SKM-1 (cell line): ENCODE data around the gene KLF16.

Source experiments
- DNase-seq: peaks from one replicate; lab custom pipeline; 2025; ENCODE audit not compliant: unreplicated experiment; lab: John Stamatoyannopoulos, UW

The KLF16 gene

DNA sequence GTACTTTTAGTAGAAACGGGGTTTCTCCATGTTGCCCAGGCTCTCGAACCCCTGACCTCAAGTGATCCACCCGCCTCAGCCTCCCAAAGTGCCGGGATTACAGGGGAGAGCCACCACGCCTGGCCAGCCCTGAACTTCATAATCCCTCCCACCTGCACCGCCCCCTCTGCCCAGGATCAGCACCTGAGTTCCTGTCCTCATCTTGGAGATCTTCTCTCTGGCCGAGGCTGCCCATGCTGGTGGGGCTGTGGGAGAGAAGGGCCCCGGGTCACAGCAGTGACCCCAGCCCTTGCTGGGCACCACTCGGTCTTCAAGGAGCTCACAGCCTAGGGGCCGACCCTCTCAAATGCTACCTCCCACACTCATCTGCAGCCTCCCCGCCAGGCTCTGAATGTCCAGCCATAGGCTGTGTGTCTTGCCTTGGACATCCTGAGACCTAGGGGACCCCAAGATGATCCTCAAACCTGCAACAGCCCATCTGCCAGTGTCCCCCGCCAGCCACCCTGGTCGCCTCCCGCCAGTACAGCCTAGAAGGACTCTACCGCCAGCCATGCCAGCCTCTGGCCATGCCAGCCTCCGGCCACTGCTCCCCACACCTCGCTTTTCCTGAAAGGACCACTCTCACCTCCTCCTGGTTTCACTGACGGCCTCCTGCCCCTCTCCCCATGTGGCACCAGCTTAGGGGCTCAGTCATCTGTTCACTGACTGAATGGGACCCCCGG lies 52.8 kb downstream of the KLF16 start:
- DNase-seq, result no peak

DNA sequence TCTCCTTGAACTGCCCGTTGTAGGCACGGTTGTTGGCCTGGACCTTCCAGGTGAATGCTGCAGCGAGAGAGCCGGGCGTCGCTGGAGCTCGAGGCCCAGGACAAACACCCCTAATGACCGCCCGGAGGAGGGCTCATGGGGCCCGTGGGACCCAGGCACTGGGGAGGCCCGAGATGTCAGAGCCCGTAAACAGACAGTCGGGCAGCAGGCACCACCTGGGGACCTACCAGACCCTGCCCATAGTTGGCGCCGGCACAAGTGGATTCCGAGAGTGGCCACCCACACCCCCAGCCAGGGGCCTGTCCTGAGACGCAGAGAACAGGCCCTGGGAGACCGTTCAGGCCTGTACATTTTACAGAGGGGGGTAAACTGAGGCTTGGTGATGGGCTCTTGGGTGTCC lies 53.7 kb downstream of the KLF16 start:
- DNase-seq, result no peak

DNA sequence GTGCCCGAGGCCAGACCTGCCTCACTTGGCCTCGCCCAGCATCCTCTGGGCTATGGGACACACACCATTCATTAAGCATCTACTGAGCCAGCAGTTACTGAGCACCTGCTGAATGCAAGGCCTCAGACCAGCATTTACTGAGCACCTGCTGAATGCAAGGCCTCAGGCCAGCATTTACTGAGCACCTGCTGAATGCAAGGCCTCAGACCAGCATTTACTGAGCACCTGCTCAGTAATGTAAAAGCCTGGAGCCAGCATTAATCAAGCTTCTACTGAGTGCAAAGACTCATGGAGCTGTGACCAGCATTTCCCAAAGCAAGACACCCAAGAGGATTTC lies 55.0 kb downstream of the KLF16 start:
- no peak for DNase-seq

DNA sequence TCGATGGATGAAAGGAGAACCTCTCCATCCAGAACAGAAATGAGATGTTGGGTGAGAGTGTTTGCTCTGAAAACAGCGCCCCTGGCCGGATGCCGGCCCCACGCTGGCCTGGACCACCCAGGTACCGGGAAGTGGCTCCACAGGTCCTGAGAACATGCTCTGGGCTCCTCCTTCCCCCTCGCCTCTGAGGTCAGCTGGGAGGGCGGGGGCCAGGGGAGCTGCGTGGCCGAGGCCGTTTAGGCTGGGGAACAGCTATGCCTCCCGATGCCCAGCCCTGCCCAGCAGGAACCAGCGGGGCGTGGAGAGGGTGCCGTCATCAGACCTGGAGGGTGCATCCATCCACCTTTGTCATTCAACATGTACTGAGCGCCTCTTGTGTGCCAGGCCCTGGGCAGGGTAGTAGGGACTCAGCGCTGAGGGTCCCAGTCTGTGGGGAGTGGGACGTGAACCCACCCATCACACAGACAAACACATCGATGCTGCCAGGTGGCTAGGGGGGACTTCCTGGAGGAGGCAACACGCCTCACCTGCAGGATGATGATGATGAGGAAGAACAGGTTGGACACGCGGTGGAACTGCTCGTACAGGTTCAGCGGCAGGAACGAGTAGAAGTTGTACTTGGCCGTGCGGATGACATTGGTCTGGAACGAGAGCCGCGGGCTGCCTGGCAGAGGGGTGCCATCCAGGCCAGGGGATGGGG lies 55.5 kb downstream of the KLF16 start:
- DNase-seq, result no peak

DNA sequence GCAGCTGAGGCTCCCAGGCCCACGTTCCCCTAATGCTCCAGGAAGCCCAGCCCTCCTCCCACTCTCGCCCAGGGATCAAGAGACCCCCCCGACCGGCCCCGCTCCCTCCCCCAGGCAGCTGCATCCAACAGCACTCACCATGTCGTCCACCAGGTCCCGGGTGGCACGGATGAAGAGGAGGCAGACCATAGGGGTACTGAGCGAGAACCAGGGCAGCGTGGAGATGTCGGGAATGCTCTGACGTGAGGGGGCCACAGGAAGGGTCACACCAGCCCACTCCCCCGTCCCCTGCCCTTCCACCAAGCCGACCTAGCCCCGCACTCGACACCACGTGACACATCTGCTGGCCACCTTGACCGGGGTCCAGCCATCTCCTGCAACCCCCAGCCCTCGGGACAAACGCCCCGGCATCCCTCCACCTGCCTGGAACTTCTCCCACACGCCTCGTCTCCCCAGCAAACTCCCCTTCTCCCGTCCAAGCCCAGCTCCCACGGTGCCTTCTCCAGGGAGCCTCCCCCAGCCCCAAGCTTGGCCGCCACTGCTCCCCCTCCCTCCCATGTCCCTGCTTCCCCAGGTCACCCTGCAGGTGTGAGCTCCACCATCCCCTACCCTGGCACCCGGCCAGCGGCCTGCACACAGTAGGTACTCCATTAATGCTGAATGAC lies 56.2 kb downstream of the KLF16 start:
- DNase-seq, result no peak

DNA sequence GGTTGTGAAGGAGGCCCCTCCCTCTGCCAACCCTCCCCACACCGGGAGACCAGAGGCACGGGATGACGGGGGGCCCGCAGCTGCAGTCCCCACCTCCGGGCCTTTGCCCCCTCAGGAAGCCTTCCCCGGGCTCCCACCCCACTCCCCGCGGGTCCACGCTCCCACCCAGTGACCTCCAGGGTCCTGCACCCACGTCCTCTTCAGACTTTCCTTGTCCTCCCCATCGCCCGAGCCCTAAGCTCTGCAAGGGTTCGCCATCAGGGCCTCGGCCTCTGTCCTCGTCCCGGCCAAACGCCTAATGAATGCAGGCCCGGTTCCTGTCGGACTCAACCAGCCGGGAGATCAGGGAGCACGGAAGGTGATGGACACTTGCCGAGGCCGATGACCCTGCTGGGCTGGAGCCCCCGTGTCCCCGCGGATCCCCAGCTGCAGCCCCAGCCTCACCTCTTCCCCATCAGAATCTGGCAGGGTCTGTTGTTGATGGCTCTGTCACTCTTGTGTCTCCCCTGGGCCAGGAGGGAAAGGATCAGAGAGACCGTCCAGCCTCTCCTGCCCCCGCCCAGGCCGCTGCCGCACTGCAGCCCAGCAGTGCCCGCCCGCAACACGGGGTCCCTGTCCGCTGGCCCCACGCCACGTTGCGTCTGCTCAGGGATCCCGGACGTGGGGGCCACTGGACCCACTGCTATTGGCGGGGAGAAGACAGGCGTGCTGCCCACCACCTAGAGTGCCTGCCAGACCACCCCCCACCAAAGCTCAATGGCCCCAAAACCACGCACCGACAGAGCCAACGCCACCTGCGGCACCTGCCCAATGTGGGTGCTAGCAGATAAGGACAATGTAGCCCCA lies 57.0 kb downstream of the KLF16 start:
- DNase-seq, result no peak

DNA sequence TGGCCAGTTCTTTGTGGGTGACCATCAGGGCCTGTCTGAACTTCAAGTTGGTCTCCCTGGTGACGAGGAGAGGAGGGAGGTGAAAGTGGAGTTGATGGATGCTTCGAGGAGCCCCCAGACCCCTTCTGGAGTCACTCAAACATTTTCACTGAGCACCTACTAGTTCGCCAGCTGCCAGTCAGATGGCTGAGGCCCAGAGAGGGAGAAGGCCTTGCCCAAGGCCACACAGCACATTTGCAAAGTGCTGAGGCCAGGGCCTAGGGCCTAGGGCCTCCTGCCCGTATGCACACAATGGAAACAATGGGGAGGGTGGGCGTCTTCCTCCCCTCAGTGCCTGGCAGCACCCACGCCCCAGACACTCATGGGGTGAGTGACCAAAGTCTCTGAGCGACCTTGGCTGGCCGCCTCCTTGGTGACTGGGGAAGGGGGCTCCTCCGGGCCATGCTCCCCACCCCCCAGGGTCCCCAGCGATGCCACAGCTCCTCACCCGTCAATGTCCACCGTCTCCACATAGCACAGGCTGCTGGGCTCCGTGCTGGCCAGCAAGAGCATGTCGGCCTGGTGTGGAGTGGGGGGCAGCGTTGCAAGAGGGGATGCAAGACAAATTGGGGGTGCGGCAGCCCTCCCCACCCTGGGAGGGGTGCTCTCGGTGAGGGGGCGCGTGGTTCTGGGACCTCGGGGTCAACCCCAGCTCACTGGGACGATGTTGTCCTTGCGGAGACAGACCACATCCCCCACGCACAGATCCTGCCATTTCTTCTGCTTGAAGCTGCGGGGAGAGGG lies 57.8 kb downstream of the KLF16 start:
- DNase-seq, result no peak

DNA sequence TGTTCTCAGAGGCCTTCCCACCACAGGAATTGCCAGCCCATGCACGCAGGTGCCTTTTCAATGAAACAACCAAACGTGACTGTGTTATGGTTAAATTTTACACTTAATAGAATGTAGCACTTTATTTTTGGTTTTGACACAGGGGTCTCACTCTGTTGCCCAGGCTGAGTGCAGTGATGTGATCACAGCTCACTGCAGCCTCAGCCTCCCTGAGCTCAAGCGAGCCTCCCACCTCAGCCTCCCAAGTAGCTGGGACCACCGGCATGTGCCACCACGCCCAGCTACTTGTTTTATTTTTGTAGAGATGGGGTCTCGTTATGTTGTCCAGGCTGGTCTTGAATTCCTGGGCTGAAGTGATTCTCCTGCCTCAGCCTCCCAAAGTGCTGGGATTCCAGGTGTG lies 58.5 kb downstream of the KLF16 start:
- DNase-seq, result no peak
